Fibroblast of lung (primary cell): ENCODE measurements around the gene CCDC33.

Experiments
- CTCF ChIP-seq, 2 donors: IDR thresholded peaks in 1 of 2; conservative IDR thresholded peaks in 1 of 2; 1 replicate in 1 of 2; 2 replicates in 1 of 2; pipeline ENCODE4 v1.5.1; 2011 to 2012; ENCODE audit warnings: low read length in 2 of 2, control low read depth in 1 of 2, inconsistent platforms in 1 of 2, low read depth in 1 of 2, mild to moderate bottlenecking in 1 of 2
- EZH2 ChIP-seq: IDR thresholded peaks from 2 replicates; pipeline ENCODE4 v1.5.1; 2012; ENCODE audit warnings: low read length, control low read depth, mild to moderate bottlenecking; ENCODE audit errors: missing control alignments

GRCh38 chr15:74293021-74293810, 57.1 kb downstream of the CCDC33 start:
- TF ChIP-seq CTCF (conservative IDR thresholded peaks at IDR 0.05 in 1 of 2, IDR thresholded peaks at IDR 0.05 in 1 of 2; ENCODE audit: low read depth in 1 of 2, low read length in 2 of 2) (no peak), EZH2 (no peak)
